ENCODE data around the gene MBD5.

DNA sequence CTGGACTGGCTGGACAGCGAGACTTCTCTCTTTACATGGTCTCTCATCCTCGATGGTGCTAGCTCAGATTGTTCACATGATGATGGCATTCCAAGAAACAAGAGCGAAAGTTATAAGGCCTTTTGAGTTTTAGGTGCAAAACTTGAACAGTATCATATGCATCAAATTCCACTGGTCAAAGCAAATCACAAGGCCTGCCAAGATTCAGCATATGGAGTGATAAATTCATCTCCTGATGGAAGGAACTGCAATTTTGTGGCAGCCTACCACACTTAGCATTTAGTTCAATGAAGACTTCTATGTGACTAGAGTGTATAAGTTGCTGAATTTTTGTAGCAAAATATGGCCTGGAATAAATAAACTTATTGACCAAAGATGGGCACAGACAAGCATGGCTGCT, 429.6 kb downstream of the MBD5 start:
- TF ChIP-seq, protein P1, sequence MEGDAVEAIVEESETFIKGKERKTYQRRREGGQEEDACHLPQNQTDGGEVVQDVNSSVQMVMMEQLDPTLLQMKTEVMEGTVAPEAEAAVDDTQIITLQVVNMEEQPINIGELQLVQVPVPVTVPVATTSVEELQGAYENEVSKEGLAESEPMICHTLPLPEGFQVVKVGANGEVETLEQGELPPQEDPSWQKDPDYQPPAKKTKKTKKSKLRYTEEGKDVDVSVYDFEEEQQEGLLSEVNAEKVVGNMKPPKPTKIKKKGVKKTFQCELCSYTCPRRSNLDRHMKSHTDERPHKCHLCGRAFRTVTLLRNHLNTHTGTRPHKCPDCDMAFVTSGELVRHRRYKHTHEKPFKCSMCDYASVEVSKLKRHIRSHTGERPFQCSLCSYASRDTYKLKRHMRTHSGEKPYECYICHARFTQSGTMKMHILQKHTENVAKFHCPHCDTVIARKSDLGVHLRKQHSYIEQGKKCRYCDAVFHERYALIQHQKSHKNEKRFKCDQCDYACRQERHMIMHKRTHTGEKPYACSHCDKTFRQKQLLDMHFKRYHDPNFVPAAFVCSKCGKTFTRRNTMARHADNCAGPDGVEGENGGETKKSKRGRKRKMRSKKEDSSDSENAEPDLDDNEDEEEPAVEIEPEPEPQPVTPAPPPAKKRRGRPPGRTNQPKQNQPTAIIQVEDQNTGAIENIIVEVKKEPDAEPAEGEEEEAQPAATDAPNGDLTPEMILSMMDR (conservative IDR thresholded peaks at IDR 0.05; ENCODE audit: low read depth, low read length) = no peak
- no peak for TF ChIP-seq EZH2phosphoT487 (IDR thresholded peaks at IDR 0.05; ENCODE audit: borderline replicate concordance, low read length)
- TF ChIP-seq EZH2 (IDR thresholded peaks at IDR 0.05; ENCODE audit: low read length, unreplicated experiment) = no peak
